ENCODE data around the gene MTCL3.

MTCL3 gene

DNA sequence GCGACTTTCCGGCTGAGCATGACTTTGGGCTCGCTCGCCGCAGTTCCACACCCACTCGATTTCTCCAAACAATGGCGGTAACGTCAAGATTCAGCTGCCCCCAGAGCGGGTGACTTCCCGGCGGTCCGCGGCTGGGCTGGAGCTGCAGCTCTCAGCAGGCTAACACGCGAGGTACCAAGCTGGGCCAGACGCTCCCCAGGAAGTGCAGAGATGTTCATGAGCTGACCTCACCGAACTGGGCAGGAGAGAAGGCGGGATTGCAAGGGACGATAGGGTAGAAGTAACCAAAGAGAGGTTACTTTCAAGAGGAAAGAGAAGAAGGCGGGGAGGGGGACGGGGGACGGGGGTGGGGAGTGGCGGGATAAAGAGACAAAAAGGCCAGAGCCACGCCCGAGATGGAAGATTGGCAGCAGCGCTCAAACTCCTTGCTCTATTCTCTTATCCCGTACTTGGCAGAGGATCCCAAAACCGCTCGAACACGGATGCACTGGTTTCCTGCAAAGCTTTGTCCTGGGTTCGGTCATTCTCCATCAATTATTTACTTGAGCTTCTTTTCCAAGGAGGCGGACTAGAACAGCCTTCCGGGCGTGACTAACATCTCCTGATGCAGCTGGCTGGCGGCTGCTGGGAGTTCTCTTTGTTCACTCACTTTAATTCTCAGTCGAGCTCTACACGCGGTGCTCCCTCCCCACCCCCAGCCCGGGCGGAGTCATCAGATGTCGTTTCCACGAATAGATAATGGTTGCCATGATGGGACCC, at the start of gene MTCL3:
Gene MTCL3, minus strand, starts transcription at position 626 of the 759 bp plus-strand sequence.
- no peak for DNase-seq

DNA sequence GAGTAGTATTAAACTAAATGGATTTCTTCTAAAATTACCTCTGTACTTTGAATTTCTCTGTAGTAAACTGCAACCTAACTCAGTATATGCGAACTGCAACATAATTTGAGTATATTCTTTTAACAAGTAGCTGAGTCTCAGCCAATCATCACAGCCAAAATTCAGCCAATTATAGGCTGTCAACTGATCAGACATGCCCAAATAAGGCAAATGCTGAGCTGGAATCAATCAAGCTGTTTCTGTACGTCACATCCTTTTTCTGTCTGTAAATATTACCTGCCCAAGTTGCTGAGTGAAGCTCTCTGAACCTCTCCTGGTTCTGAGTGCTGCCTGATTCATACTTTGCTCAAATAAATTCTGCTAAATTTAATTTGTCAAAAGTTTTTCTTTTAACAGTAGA, 48.3 kb upstream of the MTCL3 start:
- no peak for DNase-seq

DNA sequence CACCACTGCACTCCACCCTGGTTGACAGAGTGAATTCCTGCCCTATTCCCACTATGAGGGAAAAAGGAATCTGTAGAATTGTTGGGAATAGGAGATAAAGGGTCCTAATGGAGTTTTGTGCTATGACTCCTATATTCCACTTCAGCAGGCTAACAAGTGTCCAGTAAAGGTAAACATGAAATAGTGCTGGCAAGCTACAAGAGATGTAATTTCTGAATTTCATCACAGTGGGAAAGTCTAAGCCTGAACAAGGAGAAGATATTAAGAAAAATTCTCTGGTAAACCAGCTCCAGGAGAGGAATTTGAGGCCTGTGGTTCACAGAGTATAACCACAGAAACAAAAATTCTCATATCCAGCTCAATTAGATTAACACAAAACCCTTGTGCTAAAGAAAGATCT, 47.5 kb upstream of the MTCL3 start:
- DNase-seq: no peak

DNA sequence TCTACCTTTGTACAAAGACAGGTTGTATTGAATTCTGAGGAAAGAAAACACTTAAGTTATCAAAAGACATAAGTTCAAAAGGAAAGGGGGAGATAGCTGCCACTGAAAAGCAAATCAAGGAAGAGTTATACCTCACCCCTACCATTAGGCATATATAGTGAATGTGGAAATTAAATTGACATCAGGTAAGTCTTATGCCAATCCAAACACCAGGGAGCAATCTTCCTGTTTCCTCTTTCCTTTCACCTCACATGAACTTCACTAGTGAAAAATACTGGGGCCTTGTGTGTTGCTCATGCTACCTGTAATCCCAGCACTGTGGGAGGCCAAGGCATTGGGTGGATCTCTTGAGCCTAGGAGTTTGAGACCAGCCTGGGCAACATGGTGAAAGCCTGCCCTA, 47.0 kb upstream of the MTCL3 start:
- no peak for DNase-seq

DNA sequence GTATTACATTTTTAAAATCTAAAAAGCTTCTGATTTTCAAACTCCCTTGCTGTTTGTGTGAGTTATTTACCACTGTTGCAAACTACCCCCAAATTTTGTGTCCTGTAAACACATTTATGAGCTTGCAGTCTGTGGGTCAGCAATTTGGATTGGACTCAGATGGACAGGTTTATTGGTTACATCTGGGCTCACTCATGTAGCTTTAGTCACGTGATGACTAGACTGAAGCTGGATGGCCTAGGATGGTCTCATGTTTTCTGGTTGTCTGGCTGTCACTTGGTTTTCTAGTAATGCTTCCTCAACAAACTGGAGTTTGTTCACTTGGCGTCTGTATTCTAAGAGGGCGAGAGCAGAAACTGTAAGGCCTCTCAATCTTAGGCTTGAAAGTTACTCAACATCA, 45.6 kb upstream of the MTCL3 start:
- DNase-seq: no peak

DNA sequence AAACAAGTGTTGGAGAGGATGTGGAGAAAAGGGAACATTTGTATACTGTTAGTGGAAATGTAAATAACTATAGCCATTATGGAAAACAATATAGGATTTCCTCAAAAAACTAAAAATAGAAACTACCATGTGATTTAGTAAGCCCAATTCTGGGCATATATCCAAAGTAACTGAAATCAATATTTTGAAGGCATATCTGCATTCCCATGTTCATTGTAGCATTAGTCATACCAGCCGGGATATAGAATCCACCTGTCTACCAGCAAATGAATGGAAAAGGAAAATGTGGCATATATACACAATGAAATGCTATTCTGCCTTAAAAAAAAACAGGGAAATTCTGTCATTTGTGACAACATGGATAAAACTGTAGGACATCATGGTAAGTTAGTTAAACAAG, 42.5 kb upstream of the MTCL3 start:
- DNase-seq: no peak

DNA sequence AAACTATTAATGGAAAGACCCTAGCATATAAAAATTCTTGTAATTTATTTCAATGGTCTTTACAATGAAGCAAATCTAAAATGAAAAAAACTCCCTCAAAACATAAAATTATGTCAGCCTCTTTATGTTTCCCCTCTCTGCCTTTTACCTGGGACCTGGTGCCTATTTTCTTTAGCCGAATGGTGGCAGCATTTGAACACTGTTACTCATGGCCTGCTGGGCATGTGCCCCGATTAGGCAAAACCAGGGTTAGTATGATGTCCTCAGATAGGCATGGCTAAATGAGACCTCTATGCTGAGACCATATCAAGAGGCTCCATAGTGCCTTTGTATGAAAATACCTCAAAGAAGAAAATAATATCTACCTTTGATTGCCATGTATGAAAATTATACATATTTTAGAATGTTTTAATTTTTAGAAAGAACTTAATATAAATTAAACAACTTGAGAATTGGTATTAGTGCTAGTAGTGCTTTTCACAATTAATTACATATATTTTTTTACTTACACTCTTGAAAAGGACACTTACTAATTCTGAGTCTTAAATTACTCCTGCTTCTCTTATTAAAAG, 35.4 kb upstream of the MTCL3 start:
- no peak for DNase-seq

DNA sequence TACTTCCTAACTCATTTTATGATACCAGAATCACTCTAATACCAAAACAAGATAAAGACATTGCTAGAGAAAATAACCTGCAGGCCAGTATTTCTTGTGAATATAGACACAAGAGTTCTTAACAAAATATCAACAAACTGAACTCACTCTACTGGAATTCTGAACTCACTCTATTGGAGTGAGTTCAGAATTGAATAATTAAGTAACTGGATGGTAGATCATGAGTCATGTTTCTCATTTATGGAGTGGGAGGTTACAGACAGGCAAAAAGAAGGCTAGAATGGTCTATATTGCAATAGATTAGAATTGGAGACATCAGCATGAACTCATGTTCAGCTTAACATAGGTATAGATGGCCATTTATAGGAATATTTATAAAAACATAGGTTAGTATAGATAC, 31.3 kb upstream of the MTCL3 start:
- DNase-seq: no peak

DNA sequence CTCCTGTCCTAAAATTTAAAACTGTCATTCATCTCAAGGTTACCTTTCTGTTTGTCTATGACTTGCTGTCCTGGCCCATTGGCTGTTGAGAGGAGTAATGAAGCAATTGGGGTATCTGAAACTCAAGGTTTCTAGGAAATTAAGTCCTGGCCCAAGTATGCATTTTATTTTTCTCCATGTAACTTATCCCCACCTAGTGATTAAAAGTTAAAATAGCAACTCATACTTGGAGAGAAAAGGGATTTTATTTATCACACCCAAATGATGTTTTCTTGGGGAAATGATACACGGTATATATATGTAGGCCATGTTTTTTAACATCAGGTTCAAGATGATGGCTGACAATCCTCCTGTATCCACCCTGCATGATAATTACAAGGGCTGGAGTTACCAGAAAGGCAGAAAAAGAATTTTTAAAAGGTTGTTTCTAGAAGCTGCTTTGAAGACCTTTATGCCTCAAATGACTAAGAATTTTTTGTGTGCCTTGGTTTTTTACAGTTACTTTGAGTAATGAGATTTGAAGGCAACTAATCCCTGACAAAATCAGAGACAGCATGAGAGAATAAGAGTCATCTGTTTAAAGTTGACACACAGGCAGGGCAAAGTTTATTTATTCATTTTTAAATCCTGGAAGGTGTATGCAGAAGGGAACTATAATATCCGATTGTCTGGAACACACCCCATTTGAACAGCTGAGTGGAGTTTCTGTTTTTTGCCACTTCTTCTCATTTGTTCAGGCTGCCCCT, 28.9 kb upstream of the MTCL3 start:
- DNase-seq: no peak

DNA sequence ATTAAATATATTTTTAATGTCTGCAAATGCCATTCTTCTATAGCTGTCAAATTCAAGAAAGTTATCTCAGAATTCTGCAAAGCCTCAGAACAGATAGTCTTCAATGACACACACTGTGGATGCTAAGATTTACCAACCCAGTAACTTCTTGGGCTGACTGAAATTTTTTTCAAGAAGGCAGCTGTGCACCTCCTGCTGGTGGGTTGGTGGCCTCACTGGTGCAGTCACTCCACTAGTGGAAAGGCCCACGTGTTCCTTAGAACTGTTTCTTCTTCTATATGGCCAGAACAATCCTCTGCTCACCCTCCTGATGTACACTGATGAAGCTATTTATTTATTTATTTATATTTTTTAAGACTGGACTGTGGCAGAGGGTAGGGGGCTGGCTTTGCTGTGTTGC, 28.1 kb upstream of the MTCL3 start:
- DNase-seq: no peak

DNA sequence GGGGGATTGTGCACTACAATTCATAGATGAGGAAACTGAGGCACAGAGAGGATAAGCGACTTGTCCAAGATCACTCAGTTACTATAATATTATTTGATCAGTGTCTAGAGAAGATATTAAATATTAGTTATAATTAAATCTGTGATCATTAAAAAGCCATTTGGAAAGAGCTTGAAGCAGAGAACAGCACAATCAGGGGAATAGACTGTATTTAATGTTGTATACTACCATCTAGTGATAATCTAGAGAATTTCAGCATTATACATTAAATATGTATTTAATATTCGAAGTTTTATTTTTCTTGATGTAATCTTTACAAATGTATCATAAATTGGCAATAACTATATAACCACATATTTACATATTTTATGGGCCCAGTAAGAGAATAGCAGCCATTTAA, 20.1 kb upstream of the MTCL3 start:
- DNase-seq: peak; percentile 22

DNA sequence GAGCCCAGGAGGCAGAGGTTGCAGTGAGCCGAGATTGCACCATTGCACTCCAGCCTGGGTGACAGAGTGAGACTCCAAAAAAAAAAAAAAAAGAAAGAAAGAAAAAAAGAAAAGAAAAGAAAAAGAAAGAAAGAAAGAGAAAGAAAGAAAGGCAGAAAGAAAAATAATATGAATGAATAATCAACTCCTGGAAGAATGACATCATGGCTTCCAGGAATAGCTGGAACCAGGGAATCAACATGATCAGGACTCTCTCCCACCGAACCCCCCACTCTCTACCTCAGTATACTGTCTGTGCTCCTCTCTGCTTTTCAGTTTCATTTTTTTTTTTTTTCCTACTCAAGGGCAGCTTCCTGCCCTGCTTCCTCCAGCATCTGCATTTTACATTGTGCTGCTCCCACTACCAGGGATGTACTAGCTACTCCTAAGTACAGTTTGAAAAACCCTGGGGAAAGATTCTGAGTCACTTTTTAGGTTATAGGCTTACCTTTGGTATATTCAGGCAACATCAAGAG, 19.7 kb upstream of the MTCL3 start:
- DNase-seq: no peak

DNA sequence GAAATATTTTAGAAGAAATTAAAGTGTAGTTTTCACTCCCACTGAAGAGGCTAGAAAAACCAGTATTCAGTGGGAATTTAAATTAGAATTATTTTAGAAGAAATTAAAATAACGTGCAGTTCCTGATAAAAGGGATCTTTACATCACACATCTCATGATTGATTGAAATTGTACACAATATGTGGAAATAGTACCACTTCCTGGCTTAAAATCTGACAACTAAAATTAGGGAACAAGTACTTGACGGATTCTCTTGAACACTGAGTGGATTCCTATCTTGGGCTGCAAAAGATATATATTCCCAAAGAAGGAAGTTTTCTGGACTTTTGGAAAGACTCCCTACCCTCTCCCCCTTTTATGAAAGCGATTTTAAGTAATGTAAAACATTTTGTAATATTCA, 14.6 kb upstream of the MTCL3 start:
- DNase-seq: no peak

DNA sequence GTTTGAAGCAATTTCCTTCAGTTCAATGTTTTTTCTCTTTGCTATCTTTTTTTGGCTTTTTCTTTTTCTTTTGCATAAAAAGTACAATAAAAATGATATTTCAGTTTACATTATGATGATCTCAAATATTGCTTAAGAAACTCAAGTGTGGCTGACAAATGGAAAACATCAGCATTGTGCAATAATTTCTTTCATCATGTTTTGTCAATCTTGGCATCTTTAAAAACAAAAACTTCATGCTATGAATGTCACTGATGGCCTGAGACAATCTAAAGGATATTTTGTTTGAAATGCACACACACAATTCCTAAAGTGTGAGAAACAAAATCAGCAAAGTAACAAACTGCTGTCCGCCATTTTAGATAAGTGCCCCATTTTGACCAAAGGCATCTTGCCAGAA, 13.9 kb upstream of the MTCL3 start:
- DNase-seq: peak; percentile 45

DNA sequence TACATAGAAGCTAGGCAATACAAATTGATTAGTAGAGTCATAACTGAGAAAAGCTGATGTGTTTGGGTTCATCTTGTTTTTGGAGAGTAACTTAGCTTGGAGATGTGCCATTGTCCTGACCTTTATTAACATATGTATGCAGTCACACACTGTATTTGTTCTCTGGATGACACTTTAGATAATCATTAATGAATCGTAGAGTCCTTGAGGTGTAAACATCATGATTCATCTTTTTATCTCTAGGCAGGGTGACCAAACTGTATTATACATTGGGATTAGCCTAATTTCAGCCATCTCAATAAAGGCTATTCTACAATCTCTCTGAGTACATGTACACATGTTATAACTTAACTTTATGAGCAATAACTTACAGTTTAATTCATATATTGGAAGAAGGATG, 3.6 kb upstream of the MTCL3 start:
- DNase-seq: no peak

DNA sequence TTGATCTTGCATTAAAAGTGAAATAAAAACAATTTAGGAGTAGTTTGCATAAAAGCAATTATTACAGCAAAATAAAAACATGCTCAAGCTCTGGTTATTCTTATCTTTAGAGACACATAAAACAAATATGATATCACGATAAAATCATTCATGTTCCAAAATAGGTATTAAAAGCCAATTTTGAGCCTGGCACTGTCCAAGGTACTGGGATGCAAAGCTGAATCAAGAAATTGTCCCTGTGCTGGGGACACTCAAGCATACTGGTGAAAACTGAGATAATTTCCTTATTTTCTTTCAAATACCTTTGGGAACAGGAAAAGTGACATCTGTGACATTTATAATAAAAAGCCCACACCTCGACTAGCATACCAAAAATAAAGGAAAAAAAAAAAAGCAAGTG, 931 bp upstream of the MTCL3 start:
- no peak for DNase-seq

DNA sequence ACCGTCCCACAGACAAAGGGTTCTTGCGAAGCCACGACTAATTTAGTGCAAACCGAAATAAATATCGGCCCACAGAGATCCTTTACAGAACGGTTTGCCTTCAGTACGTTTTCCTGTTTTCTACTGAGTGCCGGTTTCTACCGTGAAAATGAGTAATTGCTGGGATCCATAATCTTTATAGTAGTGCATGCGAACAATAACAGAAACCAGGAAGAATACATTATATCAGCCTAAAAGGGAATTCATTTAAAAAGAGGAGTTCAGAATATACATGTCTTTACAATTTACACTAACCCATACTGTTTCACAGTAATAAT, 292 bp upstream of the MTCL3 start:
- no peak for DNase-seq

DNA sequence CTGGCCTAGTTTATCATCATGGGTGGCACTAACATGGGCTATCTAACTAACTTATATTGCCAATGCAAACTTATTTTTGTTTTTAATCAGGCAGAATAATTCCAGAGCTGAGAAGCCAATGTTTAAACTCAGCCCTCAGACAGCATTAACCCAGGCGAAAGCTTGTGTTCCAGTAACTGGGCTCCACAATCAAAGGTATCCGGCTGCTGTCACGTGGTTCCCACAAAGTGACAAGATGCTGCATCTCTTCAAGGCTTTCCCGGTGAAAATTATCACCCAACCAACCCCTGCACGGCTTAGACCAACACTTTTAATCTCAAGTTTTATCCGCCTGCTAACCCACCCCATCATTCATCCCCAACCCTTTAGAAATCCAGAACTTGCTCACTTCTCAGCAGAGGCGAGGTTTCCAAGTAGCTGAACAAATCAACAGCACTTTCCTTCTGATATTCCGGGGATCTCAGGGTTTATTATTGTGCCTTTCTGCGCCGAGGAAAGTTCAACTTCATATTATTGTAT, 885 bp downstream of the MTCL3 start:
- DNase-seq: no peak

DNA sequence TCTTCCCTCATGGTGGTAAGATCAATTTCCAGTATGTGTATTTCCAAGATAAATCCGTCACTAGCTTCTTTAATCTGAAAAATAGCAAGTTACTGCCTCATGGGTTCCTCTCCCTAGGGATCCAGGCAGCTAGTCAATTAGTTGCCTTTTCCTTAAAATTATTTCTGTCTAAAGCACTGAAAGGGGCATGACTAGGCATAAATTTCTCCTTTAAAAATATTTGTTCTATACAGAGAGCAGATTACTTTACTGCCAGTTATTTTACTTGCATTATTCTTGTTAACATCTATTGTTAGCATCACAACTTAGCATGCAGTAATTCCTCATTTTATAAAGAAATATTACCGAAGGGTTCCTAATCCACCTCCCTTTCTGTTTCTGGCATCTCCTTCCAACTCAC, 1.4 kb downstream of the MTCL3 start:
- no peak for DNase-seq

DNA sequence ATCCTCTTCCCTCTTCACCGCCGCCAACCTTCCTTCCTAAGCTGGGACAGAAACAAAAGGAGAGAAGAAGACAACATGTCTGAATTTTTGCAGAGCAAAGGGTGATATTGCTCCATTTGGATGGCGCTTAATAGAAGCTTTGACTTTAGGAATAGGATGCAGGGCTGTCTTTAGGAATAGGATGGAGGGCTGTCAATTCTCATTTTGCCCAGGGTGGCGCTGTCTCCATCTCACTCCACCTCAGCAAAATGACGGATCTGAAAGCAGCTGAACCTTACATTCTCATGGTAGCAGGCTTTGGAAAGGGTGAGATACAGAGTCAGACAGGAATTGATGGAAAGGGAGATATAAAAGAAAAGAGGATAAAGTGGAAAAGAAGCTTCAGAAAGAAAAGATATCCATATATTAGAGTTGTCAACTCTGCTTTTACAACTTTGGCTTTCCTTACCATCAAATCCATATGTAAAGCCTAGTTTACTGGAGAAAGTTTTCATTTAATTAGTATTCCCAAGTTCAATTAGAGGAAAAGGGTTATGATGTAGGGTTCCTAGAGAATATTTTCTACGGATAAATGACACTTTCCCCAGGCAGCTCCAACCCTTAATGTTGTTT, 2.4 kb downstream of the MTCL3 start:
- peak; percentile 22 for DNase-seq

DNA sequence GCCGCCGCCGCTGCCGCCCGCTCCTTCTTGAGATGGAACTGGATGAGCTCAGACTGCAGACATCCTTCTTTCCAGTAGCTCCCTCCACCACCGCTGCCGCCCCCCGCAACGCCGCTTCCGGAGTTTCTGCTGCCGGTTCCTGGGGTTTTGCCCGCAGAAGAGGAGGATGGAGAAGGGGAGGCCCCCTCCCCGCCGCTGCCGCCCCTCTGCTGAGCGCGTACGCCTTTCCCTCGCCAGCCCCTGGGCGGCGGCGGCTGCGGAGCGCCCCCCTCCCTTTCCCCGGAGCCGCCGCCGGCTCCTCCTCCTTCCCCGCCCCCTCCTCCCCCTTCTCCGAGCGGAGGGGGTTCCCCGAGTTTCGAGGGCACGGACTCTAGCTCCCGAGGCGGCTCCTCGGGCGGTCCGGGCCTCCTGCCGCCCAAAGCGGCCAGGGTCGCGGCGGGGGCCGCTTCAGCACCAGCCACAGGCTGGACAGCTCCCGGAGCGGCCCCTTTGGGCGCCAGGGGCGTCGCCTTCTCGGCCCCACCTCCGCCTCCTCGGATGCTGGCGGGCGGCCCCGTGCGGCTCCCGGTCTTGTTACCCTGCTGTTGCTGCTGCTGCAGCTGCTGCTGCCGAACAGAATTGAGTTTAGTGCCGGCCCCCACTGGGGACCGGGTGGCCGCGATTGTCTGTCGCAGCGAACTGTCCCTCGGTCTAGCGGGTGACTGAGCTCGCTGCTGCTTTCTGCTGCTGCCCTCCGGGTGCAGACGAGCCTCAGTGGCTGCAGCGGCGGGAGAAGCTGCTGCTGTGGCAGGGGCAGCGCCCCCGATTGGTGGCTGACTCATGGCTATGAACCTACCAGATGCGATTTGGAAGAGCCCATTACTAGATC, 3.1 kb downstream of the MTCL3 start:
- DNase-seq: peak; percentile 66

DNA sequence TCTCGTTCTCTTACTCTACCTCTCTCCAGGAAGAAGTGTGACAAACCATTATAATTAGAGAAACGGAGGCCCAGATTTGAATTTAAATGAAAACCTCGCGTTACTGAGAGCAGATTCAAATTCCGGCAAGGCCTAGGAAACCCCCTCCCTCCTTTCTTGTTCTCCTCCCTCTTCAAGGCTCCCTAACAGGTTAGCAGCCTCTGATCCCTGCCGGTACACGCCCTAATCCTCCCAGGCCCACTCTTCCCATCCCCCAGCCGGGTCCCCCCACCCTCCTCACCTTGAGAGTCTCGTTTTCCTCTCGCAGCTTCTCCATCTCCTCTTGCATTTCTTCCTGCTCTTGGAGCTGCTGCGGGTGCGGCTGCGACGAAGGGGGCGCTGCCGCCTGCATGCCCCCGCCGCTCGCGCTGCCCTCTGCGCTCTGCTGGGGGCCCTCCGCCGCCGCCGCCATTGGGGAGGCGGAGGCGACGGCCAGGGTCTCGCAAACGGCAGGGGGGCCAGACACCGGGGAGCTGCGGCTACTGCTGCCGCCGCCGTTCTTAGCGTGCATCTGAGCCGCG, 3.8 kb downstream of the MTCL3 start:
- DNase-seq: no peak

Measured in skin of body (tissue), 1 donor.